HepG2 (cell line): ENCODE results near the gene ZBTB26. TPM values are rescaled to one million over a fixed set of nuclear protein-coding genes. Genes with fewer than 3 reads are reported as not detected.

Experiments
- ARID2 ChIP-seq: sonication (generic); formaldehyde crosslinking; IDR thresholded peaks from 2 replicates; pipeline ENCODE4 v1.8.1; 2022; ENCODE audit warnings: mild to moderate bottlenecking, missing genetic modification reagents, borderline replicate concordance
- ASH2L ChIP-seq: fragments of 300-600, 200-600 bp; sonication (generic); IDR thresholded peaks from 2 replicates; pipeline ENCODE4 v1.7.0; 2017; ENCODE audit warnings: low read depth, mild to moderate bottlenecking, moderate library complexity, mixed read lengths, low read length; ENCODE audit not compliant: insufficient read length
- BHLHE40 ChIP-seq: IDR thresholded peaks from 2 replicates; pipeline ENCODE4 v1.6.1; 2011; ENCODE audit warnings: low read length, improper control_type of control experiment
- FOXA1 ChIP-seq, 2 experiments: fragments of 450-650 bp in 1 of 2; sonication (generic) in 1 of 2; formaldehyde crosslinking in 1 of 2; IDR thresholded peaks; 2 replicates each; pipeline versions ENCODE4 v1.4.0 to v1.6.1; 2016 to 2020; ENCODE audit warnings: missing genetic modification reagents in 1 of 2
- HIVEP1 ChIP-seq: sonication (generic); formaldehyde crosslinking; IDR thresholded peaks from 2 replicates; pipeline ENCODE4 v1.4.0; 2020; ENCODE audit warnings: mild to moderate bottlenecking, missing genetic modification reagents
- KDM2A ChIP-seq: sonication (generic); formaldehyde crosslinking; IDR thresholded peaks from 2 replicates; pipeline ENCODE4 v1.4.0; 2020; ENCODE audit warnings: low read depth, missing genetic modification reagents, borderline replicate concordance
- KLF16 ChIP-seq, 2 experiments: sonication (generic) in 1 of 2; formaldehyde crosslinking in 1 of 2; IDR thresholded peaks; 2 replicates each; pipeline versions ENCODE4 v1.6.1 to v1.8.0; 2016 to 2023; ENCODE audit warnings: missing genetic modification reagents in 2 of 2, missing compliant biosample characterization in 1 of 2
- MZF1 ChIP-seq: sonication (generic); formaldehyde crosslinking; IDR thresholded peaks from 2 replicates; pipeline ENCODE4 v1.8.1; 2023; ENCODE audit warnings: mild to moderate bottlenecking, missing genetic modification reagents, borderline replicate concordance
- STAT5B ChIP-seq: sonication (generic); formaldehyde crosslinking; IDR thresholded peaks from 2 replicates; pipeline ENCODE4 v1.4.0; 2020; ENCODE audit warnings: missing genetic modification reagents
- TAF15 ChIP-seq: fragments of 200-400 bp; formaldehyde crosslinking; IDR thresholded peaks from one replicate; pipeline ENCODE4 v1.6.1; 2018; ENCODE audit warnings: mild to moderate bottlenecking, low read depth, low read length; ENCODE audit not compliant: poor library complexity, severe bottlenecking
- TSC22D2 ChIP-seq: sonication (generic); formaldehyde crosslinking; IDR thresholded peaks from 2 replicates; pipeline ENCODE4 v1.5.1; 2020; ENCODE audit warnings: missing genetic modification reagents, mild to moderate bottlenecking, borderline replicate concordance
- ZNF350 ChIP-seq: sonication (generic); formaldehyde crosslinking; IDR thresholded peaks from 2 replicates; pipeline ENCODE4 v1.4.0; 2020; ENCODE audit warnings: mild to moderate bottlenecking, low read depth, missing genetic modification reagents, borderline replicate concordance
- ZNF713 ChIP-seq: sonication (generic); formaldehyde crosslinking; IDR thresholded peaks from 2 replicates; pipeline ENCODE4 v1.4.0; 2020; ENCODE audit warnings: mild to moderate bottlenecking, missing genetic modification reagents
- ZNF782 ChIP-seq: sonication (generic); formaldehyde crosslinking; IDR thresholded peaks from 2 replicates; pipeline ENCODE4 v1.4.0; 2020; ENCODE audit warnings: missing genetic modification reagents, mild to moderate bottlenecking, borderline replicate concordance
- ZZZ3 ChIP-seq: sonication (generic); formaldehyde crosslinking; IDR thresholded peaks from 2 replicates; pipeline ENCODE4 v1.4.0; 2020; ENCODE audit warnings: missing genetic modification reagents, mild to moderate bottlenecking, borderline replicate concordance
- polyA plus RNA-seq, 8 experiments: library from polyadenylated mRNA; depleted of rRNA in 3 of 8; stranded (reverse) in 7 of 8; unstranded in 1 of 8; fragments of >200 nt; fragmentation: Illumina TruSeq in 4 of 8; extraction: Trizol in 4 of 8; gene quantifications; 2 replicates each; pipeline versions ENCODE4 v1.2.1 to v1.2.3, GENCODE V29; 2011 to 2016; ENCODE audit warnings: low read depth in 4 of 8, missing spikeins in 1 of 8, mixed read lengths in 1 of 8; ENCODE audit not compliant: insufficient read depth in 1 of 8
- total RNA-seq, 5 experiments: library from RNA; depleted of rRNA; stranded (reverse); fragments of >200 nt; fragmentation: Illumina TruSeq; extraction: Trizol; gene quantifications; 2 replicates each; pipeline ENCODE4 v1.2.3, GENCODE V29; 2016; ENCODE audit warnings: low read depth in 1 of 5
- TF ChIP-seq, protein P1 (sequence below): sonication (generic); formaldehyde crosslinking; IDR thresholded peaks from 2 replicates; pipeline ENCODE4 v1.4.0; 2020; ENCODE audit warnings: mild to moderate bottlenecking, missing genetic modification reagents
- TF ChIP-seq, protein P2 (sequence below): sonication (generic); formaldehyde crosslinking; IDR thresholded peaks from 2 replicates; pipeline ENCODE4 v1.4.0; 2020; ENCODE audit warnings: missing genetic modification reagents; ENCODE audit errors: not compliant biosample characterization
- TF ChIP-seq, protein P3 (sequence below): IDR thresholded peaks from 2 replicates; pipeline ENCODE4 v1.6.1; 2016; ENCODE audit warnings: missing compliant biosample characterization, missing genetic modification reagents, borderline replicate concordance
- TF ChIP-seq, protein P4 (sequence below): sonication (generic); formaldehyde crosslinking; IDR thresholded peaks from 2 replicates; pipeline ENCODE4 v1.5.1; 2020; ENCODE audit warnings: missing genetic modification reagents, mild to moderate bottlenecking, borderline replicate concordance
- TF ChIP-seq, protein P5 (sequence below): sonication (generic); formaldehyde crosslinking; IDR thresholded peaks from 2 replicates; pipeline ENCODE4 v1.4.0; 2020; ENCODE audit warnings: missing genetic modification reagents

ZBTB26 gene
- total and polyA plus RNA-seq, 2 of the 13 experiments (the other 11 are each of a cell fraction or from before 2014, with no cell fraction given): 4.5 to 8.6 TPM

DNA sequence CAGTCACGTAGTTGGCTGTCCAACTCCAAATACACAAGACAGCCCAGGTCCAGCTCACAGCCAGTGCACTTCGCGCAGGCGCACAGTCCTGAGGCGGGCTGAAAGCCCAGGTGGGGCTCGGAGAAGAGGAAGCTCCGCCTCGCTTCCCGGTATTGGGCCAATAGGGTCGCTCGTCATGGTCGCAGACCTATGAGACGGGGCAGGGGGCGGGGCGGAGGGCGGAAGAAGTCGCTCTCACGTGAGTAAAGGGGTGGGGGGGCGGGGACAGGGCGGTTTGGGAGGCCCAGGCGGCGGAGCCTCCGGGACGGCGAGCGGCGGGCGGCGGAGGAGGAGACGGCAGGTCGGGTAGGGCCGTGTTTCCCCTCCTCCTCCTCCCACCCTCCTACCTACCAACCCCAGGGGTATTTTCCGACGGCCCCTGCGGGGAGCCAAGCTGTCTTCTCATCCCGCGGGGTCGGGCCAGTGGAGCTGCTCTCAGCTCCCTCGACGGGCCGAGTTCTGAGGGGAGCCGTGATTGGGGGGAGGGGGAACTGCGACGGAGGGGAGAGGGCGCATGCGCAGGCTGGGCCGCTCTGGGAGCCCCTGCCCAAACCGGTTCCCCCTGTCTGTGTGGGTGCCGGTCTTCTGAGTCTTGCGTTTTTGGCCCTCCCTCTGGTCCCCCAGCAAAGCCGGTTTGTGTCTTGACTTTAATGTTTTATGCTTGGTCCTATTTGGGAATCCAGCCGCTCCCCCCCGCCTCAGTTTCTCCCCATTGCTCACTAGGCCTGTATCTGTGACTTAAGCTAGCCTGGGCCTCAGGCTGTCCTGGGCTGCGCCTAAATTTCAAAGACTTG is 9.7 kb upstream of the ZBTB26 start, which contains the start of gene RABGAP1 (continued):
- TF ChIP-seq KLF16 (CRISPR knock-in tag; IDR thresholded peaks at IDR 0.05) (peak in 1 of 2 experiments; percentile 25; a peak in 1 of 4 replicates), ZZZ3 (CRISPR knock-in tag) (0 out of 2 replicates have a peak, but pooled peaks have one; percentile 14), BHLHE40 (peak; percentile 92), ZNF782 (CRISPR knock-in tag) (0 out of 2 replicates have a peak, but pooled peaks have one; percentile 14), TAF15 (no peak), ASH2L (peak; percentile 49), KDM2A (CRISPR knock-in tag) (peak; percentile 90; the same call in 1 of the 2 replicates), FOXA1 (IDR thresholded peaks at IDR 0.05) (no peak), FOXA1 (CRISPR knock-in tag; IDR thresholded peaks at IDR 0.05) (0 out of 2 replicates have a peak, but pooled peaks have one; percentile 31), STAT5B (no peak), TSC22D2 (no peak), HIVEP1 (CRISPR knock-in tag) (0 out of 2 replicates have a peak, but pooled peaks have one; percentile 25), MZF1 (CRISPR knock-in tag) (no peak), ZNF350 (CRISPR knock-in tag) (peak; percentile 54; the same call in 1 of the 2 replicates), ARID2 (no peak), ZNF713 (CRISPR knock-in tag) (no peak)
- TF ChIP-seq, protein P1, sequence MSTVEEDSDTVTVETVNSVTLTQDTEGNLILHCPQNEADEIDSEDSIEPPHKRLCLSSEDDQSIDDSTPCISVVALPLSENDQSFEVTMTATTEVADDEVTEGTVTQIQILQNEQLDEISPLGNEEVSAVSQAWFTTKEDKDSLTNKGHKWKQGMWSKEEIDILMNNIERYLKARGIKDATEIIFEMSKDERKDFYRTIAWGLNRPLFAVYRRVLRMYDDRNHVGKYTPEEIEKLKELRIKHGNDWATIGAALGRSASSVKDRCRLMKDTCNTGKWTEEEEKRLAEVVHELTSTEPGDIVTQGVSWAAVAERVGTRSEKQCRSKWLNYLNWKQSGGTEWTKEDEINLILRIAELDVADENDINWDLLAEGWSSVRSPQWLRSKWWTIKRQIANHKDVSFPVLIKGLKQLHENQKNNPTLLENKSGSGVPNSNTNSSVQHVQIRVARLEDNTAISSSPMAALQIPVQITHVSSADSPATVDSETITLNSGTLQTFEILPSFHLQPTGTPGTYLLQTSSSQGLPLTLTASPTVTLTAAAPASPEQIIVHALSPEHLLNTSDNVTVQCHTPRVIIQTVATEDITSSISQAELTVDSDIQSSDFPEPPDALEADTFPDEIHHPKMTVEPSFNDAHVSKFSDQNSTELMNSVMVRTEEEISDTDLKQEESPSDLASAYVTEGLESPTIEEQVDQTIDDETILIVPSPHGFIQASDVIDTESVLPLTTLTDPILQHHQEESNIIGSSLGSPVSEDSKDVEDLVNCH (CRISPR knock-in tag): no peak
- TF ChIP-seq, protein P2, sequence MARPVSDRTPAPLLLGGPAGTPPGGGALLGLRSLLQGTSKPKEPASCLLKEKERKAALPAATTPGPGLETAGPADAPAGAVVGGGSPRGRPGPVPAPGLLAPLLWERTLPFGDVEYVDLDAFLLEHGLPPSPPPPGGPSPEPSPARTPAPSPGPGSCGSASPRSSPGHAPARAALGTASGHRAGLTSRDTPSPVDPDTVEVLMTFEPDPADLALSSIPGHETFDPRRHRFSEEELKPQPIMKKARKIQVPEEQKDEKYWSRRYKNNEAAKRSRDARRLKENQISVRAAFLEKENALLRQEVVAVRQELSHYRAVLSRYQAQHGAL (CRISPR knock-in tag): no peak
- TF ChIP-seq, protein P3, sequence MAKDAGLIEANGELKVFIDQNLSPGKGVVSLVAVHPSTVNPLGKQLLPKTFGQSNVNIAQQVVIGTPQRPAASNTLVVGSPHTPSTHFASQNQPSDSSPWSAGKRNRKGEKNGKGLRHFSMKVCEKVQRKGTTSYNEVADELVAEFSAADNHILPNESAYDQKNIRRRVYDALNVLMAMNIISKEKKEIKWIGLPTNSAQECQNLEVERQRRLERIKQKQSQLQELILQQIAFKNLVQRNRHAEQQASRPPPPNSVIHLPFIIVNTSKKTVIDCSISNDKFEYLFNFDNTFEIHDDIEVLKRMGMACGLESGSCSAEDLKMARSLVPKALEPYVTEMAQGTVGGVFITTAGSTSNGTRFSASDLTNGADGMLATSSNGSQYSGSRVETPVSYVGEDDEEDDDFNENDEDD (CRISPR knock-in tag): peak; percentile 7; the same call in 1 of the 2 replicates
- TF ChIP-seq, protein P4, sequence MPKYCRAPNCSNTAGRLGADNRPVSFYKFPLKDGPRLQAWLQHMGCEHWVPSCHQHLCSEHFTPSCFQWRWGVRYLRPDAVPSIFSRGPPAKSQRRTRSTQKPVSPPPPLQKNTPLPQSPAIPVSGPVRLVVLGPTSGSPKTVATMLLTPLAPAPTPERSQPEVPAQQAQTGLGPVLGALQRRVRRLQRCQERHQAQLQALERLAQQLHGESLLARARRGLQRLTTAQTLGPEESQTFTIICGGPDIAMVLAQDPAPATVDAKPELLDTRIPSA: peak; percentile 13; the same call in 1 of the 2 replicates
- TF ChIP-seq, protein P5, sequence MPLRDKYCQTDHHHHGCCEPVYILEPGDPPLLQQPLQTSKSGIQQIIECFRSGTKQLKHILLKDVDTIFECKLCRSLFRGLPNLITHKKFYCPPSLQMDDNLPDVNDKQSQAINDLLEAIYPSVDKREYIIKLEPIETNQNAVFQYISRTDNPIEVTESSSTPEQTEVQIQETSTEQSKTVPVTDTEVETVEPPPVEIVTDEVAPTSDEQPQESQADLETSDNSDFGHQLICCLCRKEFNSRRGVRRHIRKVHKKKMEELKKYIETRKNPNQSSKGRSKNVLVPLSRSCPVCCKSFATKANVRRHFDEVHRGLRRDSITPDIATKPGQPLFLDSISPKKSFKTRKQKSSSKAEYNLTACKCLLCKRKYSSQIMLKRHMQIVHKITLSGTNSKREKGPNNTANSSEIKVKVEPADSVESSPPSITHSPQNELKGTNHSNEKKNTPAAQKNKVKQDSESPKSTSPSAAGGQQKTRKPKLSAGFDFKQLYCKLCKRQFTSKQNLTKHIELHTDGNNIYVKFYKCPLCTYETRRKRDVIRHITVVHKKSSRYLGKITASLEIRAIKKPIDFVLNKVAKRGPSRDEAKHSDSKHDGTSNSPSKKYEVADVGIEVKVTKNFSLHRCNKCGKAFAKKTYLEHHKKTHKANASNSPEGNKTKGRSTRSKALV: no peak
